Measurements from ENCODE around the gene SPCS2.
A peak's percentile ranks its signal among the peaks of the same experiment; 100 is the strongest.
"Not testable (repeated sequence)": the region's sequence is repeated elsewhere in the genome, so short reads cannot be mapped to it uniquely, and the experiment has no call there.

The SPCS2 gene

GRCh38 chr11:74949753-74950137 is 679 bp downstream of the SPCS2 start:
- no peak for DNase-seq (ENCODE audit: low read depth in 2 of 3, low spot score in 1 of 3)

GRCh38 chr11:74950374-74950969 is 1.4 kb downstream of the SPCS2 start:
- DNase-seq (ENCODE audit: low read depth in 2 of 3, low spot score in 1 of 3), result no peak

- no peak for DNase-seq (ENCODE audit: low read depth in 2 of 3, low spot score in 1 of 3)
Observed at GRCh38 chr11:74951226-74951625, 2.2 kb downstream of the SPCS2 start.

- DNase-seq (ENCODE audit: low read depth in 2 of 3, low spot score in 1 of 3), result no peak
Observed at GRCh38 chr11:74952752-74953151, 3.7 kb downstream of the SPCS2 start.

GRCh38 chr11:74953451-74953850 is 4.4 kb downstream of the SPCS2 start:
- no peak for DNase-seq (ENCODE audit: low read depth in 2 of 3, low spot score in 1 of 3)

- DNase-seq (ENCODE audit: low read depth in 2 of 3, low spot score in 1 of 3), result no peak
Observed at GRCh38 chr11:74954199-74954598, 5.1 kb downstream of the SPCS2 start.

GRCh38 chr11:74956397-74957015 is 7.4 kb downstream of the SPCS2 start:
- DNase-seq (ENCODE audit: low read depth in 2 of 3, low spot score in 1 of 3), result no peak

- no peak for DNase-seq (ENCODE audit: low read depth in 2 of 3, low spot score in 1 of 3)
Observed at GRCh38 chr11:74957937-74958629, 9.0 kb downstream of the SPCS2 start.

GRCh38 chr11:74960128-74960527 is 11.1 kb downstream of the SPCS2 start:
- DNase-seq (ENCODE audit: low read depth in 2 of 3, low spot score in 1 of 3), result not testable (repeated sequence)

- DNase-seq (ENCODE audit: low read depth in 2 of 3, low spot score in 1 of 3), result no peak
Observed at GRCh38 chr11:74966651-74967050, 17.6 kb downstream of the SPCS2 start.

- no peak for DNase-seq (ENCODE audit: low read depth in 2 of 3, low spot score in 1 of 3)
Observed at GRCh38 chr11:74970852-74971395, 21.9 kb downstream of the SPCS2 start.

GRCh38 chr11:74971424-74971823 is 22.4 kb downstream of the SPCS2 start:
- no peak for DNase-seq (ENCODE audit: low read depth in 2 of 3, low spot score in 1 of 3)

GRCh38 chr11:74978041-74978440 is 29.0 kb downstream of the SPCS2 start:
- DNase-seq (ENCODE audit: low read depth in 2 of 3, low spot score in 1 of 3), result no peak

GRCh38 chr11:74980634-74981033 is 31.6 kb downstream of the SPCS2 start:
- DNase-seq (ENCODE audit: low read depth in 2 of 3, low spot score in 1 of 3), result no peak

- no peak for DNase-seq (ENCODE audit: low read depth in 2 of 3, low spot score in 1 of 3)
Observed at GRCh38 chr11:74981888-74982287, 32.8 kb downstream of the SPCS2 start.

- no peak for DNase-seq (ENCODE audit: low read depth in 2 of 3, low spot score in 1 of 3)
Observed at GRCh38 chr11:74984070-74984469, 35.0 kb downstream of the SPCS2 start.

GRCh38 chr11:74984730-74985129 is 35.7 kb downstream of the SPCS2 start:
- no peak for DNase-seq (ENCODE audit: low read depth in 2 of 3, low spot score in 1 of 3)

- peak; percentile 65 to 81 (median 65) for DNase-seq (ENCODE audit: low read depth in 2 of 3, low spot score in 1 of 3)
Observed at GRCh38 chr11:74988541-74989259, 39.6 kb downstream of the SPCS2 start, which contains the start of gene NEU3. Gene NEU3, plus strand, starts transcription at chr11:74988933. Its CDS starts 128 bp downstream, at chr11:74989061.

- DNase-seq (ENCODE audit: low read depth in 2 of 3, low spot score in 1 of 3), result peak in 1 of 3 donors; percentile 5
Observed at GRCh38 chr11:74989260-74989638, 40.2 kb downstream of the SPCS2 start.

GRCh38 chr11:74990150-74990549 is 41.1 kb downstream of the SPCS2 start:
- not testable (repeated sequence) for DNase-seq (ENCODE audit: low read depth in 2 of 3, low spot score in 1 of 3)

- no peak for DNase-seq (ENCODE audit: low read depth in 2 of 3, low spot score in 1 of 3)
Observed at GRCh38 chr11:74990941-74991340, 41.9 kb downstream of the SPCS2 start.

Data from stimulated activated CD4-positive, alpha-beta T cell treated with anti-CD3 and anti-CD28 coated beads, Interleukin-12 subunit alpha, Interleukin-12 subunit beta, amount 100 ng/mL, for 48 hours (primary cell).